HG02870 (cell line): ENCODE results near the gene CALHM5.
A peak's percentile ranks its signal among the peaks of the same experiment; 100 is the strongest.
"Not testable (repeated sequence)": the region's sequence is repeated elsewhere in the genome, so short reads cannot be mapped to it uniquely, and the experiment has no call there.

Experiments used
- ATAC-seq: cut with Tn5 transposase; IDR thresholded peaks from one replicate; pipeline ENCODE4 v1.9.1; 2021; ENCODE audit warnings: mild to moderate bottlenecking, moderate library complexity; ENCODE audit not compliant: unreplicated experiment

The CALHM5 gene

DNA sequence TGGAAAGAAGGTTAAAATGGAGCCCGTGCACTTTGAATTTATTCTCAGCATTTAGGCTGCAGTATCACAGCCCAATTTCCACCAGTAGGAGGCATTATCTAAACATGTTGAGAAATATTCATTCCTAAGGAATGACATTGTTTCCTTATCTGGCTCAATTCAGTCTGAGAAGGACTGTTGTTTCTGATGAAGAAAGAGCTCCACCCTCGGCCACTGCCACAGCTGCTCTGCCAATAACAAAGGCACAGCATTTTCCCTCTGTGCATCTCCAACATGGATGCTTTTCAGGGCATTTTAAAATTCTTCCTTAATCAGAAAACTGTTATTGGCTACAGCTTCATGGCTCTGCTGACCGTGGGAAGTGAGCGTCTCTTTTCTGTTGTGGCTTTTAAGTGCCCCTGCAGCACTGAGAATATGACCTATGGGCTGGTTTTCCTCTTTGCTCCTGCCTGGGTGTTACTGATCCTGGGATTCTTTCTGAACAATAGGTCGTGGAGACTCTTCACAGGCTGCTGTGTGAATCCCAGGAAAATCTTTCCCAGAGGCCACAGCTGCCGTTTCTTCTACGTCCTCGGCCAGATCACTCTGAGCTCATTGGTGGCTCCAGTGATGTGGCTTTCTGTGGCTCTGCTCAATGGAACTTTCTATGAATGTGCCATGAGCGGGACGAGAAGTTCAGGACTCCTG lies at the start of gene CALHM5:
CALHM5 (plus strand) TSS at position 216 of the 687 bp plus-strand sequence; CDS start at position 274, 58 bp downstream.
- ATAC-seq: no peak

GRCh38 chr6:116461932-116462885 lies 49.2 kb upstream of the CALHM5 start:
- ATAC-seq: peak; percentile 82

- no peak for ATAC-seq
These were observed 48.1 kb upstream of the CALHM5 start for GRCh38 chr6:116463301-116463700.

DNA sequence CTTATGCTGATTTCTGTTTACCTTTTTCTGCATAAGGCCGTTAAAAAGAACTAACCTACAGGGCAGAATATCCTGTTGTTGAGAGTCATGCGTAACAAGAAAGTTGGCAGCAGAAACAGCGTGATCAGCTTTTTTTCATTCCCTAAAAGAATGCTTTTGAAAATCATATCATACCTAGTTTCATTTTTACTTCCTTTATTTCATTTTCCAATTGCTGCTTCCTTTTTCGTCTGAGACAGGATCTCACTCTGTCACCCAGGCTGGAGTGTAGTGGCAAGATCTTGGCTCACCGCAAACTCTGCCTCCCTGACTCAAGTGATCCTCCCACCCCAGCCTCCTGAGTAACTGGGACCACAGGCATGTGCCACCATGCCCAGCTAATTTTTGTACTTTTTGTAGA lies 46.2 kb upstream of the CALHM5 start:
- ATAC-seq: no peak

GRCh38 chr6:116467096-116467495 lies 44.3 kb upstream of the CALHM5 start:
- ATAC-seq: no peak

- no peak for ATAC-seq
These were observed 43.9 kb upstream of the CALHM5 start for GRCh38 chr6:116467514-116467913.

GRCh38 chr6:116468293-116468692 lies 43.1 kb upstream of the CALHM5 start:
- no peak for ATAC-seq

GRCh38 chr6:116471531-116471930 lies 39.9 kb upstream of the CALHM5 start:
- ATAC-seq: no peak

- no peak for ATAC-seq
These were observed 38.7 kb upstream of the CALHM5 start for GRCh38 chr6:116472706-116473105.

DNA sequence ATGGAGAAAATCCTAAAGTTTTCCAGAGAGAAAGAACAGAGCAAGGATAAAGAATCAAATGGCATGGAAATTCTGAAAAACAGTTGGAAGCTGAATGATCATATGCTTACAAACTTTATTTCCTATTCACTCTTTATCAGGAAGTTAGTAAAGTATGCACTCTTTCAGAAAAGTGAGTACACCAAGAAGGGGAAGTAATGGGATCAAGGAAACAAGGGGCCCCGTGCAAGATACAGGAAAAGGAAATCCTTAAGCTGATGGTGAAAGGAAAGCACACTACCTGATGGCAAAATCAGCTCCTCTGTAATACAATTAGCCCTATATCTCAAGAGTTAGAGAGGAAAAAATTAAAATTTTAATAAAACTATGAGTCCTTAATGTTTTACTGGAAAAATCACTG lies 36.3 kb upstream of the CALHM5 start:
- ATAC-seq: no peak

GRCh38 chr6:116476002-116476678 lies 35.3 kb upstream of the CALHM5 start:
- ATAC-seq: peak; percentile 99

- ATAC-seq: no peak
These were observed 28.7 kb upstream of the CALHM5 start for GRCh38 chr6:116482780-116483179.

- ATAC-seq: no peak
These were observed 27.8 kb upstream of the CALHM5 start for GRCh38 chr6:116483616-116484015.

- ATAC-seq: no peak
These were observed 25.8 kb upstream of the CALHM5 start for GRCh38 chr6:116485559-116486184.

DNA sequence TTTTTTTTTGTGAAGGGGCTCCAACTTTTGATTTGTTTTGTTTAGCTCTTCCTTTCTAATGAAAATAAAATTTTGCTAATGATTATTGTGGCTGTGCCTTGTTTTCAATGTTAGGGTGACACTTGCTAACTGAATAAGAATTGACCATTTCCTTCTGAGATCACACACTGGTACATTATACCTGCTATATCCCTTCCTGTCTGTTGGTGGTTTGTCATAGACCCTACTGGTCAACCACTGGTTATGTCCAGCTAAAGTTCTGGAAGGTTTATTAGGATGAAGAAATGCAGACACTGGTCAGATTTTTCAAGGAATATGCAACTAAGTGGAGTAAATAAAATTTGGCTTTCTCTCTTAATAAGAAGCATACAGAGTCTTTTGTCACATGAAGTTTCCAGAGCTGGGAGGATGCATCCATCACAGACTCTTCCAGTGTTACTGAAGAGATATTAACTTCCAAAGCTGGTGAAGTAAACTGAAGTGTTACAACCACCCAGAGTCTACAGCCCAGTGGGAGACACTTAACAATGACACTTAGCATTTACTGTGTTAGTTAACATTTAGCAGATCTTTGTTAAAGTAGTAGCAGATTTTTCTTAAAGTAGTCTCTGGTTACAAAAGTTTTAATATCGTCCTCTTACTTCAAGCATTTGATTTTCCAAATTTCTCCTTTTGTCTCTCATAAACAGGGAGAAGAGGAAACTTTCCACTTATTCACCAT lies 19.7 kb upstream of the CALHM5 start:
- ATAC-seq: no peak

DNA sequence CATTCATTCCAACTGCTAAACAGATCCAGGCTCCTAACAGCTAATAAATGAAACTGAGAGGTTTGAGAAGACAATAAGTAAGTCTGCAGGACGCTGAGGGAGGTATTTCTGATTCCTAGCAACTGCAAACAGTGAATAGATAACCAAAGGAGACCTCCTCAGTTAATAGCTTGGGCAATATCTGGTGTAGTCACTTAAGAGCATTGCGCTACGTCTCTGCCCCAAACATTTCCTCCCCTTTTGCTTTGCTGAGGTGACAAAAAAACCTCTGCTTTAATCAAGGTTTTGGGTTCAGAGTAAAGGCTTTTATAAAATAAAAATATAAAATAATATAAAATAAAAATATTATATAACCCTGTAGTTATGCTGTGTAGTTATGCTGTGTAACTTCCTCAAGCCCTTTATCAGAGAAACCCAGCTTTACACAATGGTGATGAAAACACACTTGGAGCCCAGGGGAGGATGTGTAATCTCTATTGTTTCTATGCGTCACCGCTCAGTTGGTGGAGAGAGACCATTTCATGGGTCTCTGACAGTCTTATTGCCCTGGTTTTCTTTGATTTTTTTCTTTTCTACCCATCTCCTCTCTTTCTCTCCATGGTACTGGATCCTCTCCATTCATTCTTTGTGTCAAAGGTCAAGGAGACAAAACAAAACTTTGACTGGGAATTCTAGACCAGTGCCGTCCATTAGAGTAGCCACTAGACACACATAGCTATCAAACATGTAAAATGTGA lies 18.9 kb upstream of the CALHM5 start:
- ATAC-seq: no peak

DNA sequence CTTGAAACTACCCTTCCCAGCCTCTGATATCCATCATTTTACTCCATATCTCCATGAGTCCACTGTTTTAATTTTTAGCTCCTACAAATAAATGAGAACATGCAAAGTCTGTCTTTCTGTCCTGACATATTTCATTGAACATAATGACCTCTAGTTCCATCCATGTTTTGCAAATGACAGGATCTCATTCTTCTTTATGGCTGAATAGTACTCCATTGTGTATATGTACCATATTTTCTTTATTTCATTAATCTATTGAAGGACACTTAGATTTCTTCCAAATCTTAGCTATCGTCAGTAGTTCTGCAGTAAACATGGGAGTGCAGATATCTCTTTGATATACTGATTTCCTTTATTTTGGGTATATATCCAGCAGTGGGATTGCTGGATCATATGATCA lies 16.3 kb upstream of the CALHM5 start:
- ATAC-seq: not testable (repeated sequence)

DNA sequence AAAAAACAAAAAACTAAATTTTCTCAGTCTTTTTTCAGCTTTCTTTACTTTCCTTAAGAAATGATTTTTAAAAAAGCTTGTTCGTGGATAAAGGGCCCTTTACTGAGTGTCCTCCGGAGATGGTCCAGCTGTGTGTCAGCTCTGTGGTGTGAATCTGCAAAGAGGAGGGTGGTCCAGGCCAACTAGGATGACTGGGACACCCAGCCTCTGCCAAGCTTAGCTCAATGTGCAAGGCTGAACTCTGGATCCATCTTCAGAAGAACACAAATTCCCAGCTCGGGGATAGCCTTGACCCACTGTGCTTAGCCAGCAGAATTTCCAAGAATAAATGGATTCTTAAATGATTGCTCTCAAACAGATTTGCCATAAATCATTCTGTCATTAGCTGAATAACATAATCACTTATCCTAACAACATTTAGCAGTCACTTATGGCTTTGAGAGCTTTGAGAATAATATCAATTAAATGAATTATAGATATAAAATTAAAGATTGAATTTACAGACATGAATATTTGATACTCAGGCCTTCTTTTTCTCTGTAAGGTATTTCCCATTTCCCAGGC lies 14.2 kb upstream of the CALHM5 start:
- no peak for ATAC-seq

DNA sequence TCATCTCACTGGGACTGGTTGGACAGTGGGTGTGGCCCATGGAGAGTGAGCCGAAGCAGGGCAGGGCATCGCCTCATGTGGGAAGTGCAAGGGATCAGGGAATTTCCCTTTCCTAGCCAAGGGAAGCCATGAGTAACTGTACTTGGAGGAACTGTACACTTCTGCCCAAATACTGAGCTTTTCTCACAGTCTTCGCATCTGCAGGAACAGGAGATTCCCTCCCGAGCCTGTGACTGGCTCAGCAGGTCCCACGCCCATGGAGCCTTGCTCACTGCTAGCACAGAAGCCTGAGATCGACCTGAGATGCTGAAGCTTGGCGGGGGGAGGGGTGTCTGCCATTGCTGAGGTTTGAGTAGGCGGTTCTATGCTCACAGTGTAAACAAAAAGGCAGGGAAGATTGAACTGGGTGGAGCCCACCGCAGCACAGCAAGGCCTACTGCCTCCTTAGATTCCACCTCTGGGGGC lies 10.4 kb upstream of the CALHM5 start:
- no peak for ATAC-seq
